ENCODE measurements around the gene DAGLA. TPM values are rescaled to one million over a fixed set of nuclear protein-coding genes. Genes with fewer than 3 reads are reported as not detected.
"Not testable (repeated sequence)": the region's sequence is repeated elsewhere in the genome, so short reads cannot be mapped to it uniquely, and the experiment has no call there.

DAGLA gene
- total RNA-seq, 1 donor from 2014 or later, result 6.0 TPM

- no peak overlapping the region for H3K27ac ChIP-seq
- intact Hi-C loops (cut with DNase I), result no loop called here
- no peak for TF ChIP-seq CTCF (IDR thresholded peaks at IDR 0.05)
- no peaks in the 10 kb centered on the region for H3K36me3 ChIP-seq
- H3K4me1 ChIP-seq, result no peaks in the 10 kb centered on the region
- no peak for ATAC-seq
- DNase-seq, result no peak
- no peak overlapping the region for H3K4me3 ChIP-seq
- no peaks in the 10 kb centered on the region for H3K27me3 ChIP-seq
- H3K9me3 ChIP-seq, result no peaks in the 10 kb centered on the region
Measured at GRCh38 chr11:61669417-61669816, 10.8 kb upstream of the DAGLA start.

- H3K9me3 ChIP-seq, result no peaks in the 10 kb centered on the region
- no peak overlapping the region for H3K27ac ChIP-seq
- H3K36me3 ChIP-seq, result no peaks in the 10 kb centered on the region
- intact Hi-C loops (cut with DNase I), result no loop called here
- no peaks in the 10 kb centered on the region for H3K27me3 ChIP-seq
- H3K4me3 ChIP-seq, result no peak overlapping the region
- ATAC-seq (no peak), DNase-seq (no peak)
- no peak for TF ChIP-seq CTCF (IDR thresholded peaks at IDR 0.05)
- H3K4me1 ChIP-seq, result no peaks in the 10 kb centered on the region
Measured at GRCh38 chr11:61670626-61671025, 9.6 kb upstream of the DAGLA start.

GRCh38 chr11:61671527-61671926 lies 8.7 kb upstream of the DAGLA start:
- no peak overlapping the region for H3K4me3 ChIP-seq
- no peaks in the 10 kb centered on the region for H3K9me3 ChIP-seq
- ATAC-seq (peak; percentile 92), DNase-seq (no peak)
- H3K27me3 ChIP-seq, result no peaks in the 10 kb centered on the region
- intact Hi-C loops (cut with DNase I), result no loop called here
- no peaks in the 10 kb centered on the region for H3K36me3 ChIP-seq
- no peaks in the 10 kb centered on the region for H3K4me1 ChIP-seq
- TF ChIP-seq CTCF (IDR thresholded peaks at IDR 0.05), result peak; percentile 36
- H3K27ac ChIP-seq, result no peak overlapping the region

GRCh38 chr11:61673946-61674467 lies 6.2 kb upstream of the DAGLA start:
- H3K4me1 ChIP-seq; H3K9me3 ChIP-seq; DNase-seq; intact Hi-C loops (cut with DNase I); H3K4me3 ChIP-seq; ATAC-seq; H3K27me3 ChIP-seq; H3K36me3 ChIP-seq; H3K27ac ChIP-seq: not testable (repeated sequence)

- no peak for DNase-seq
- H3K27ac ChIP-seq, result no peak overlapping the region
- no peak overlapping the region for H3K4me3 ChIP-seq
- H3K36me3 ChIP-seq, result no peaks in the 10 kb centered on the region
- TF ChIP-seq CTCF (IDR thresholded peaks at IDR 0.05), result no peak
- intact Hi-C loops (cut with DNase I), result loop anchor here (5.0 kb wide), 1 partner anchor 61 kb away; no protein-coding TSS in a partner anchor
- H3K4me1 ChIP-seq, result no peaks in the 10 kb centered on the region
- H3K27me3 ChIP-seq, result no peaks in the 10 kb centered on the region
- no peak for ATAC-seq
- H3K9me3 ChIP-seq, result no peaks in the 10 kb centered on the region
Measured at GRCh38 chr11:61675826-61676225, 4.4 kb upstream of the DAGLA start.

- H3K27me3 ChIP-seq, result peaks cover 6% of the 10 kb centered on the region
- H3K27ac ChIP-seq, result no peak overlapping the region
- no peak for TF ChIP-seq CTCF (IDR thresholded peaks at IDR 0.05)
- intact Hi-C loops (cut with DNase I), result loop anchor here (5.0 kb wide), 1 partner anchor 58 kb away; no protein-coding TSS in a partner anchor
- H3K4me3 ChIP-seq, result no peak overlapping the region
- H3K36me3 ChIP-seq, result no peaks in the 10 kb centered on the region
- no peak for ATAC-seq
- H3K4me1 ChIP-seq, result peaks cover 10% of the 10 kb centered on the region
- no peaks in the 10 kb centered on the region for H3K9me3 ChIP-seq
- DNase-seq, result no peak
Measured at GRCh38 chr11:61679296-61679695, 895 bp upstream of the DAGLA start.

Measured in upper lobe of right lung (tissue), 1 donor.